A549 (cell line): ENCODE results near the gene TGFBR1. TPM values are rescaled to one million over a fixed set of nuclear protein-coding genes. Genes with fewer than 3 reads are reported as not detected.

Experiments used
- ATAC-seq, 2 experiments: fragments of 200-7000 bp in 1 of 2; fragments of >200 bp in 1 of 2; cut with Nextera tagmentation in 1 of 2; cut with Tn5 transposase in 1 of 2; 3 replicates each; pipeline versions ENCODE4 v1.8.0 to v1.9.1; 2018 to 2020; ENCODE audit warnings: mild to moderate bottlenecking in 1 of 2, moderate library complexity in 1 of 2
- CTCF ChIA-PET: fragments of 300-600 bp; sonication (Branson Sonifier 250); formaldehyde crosslinking; extraction: SDS; loops from one replicate; lab custom pipeline; 2021; ENCODE audit warnings: antibody characterized with exemption, inconsistent platforms; lab: Yijun Ruan, JAX
- POLR2A ChIA-PET: fragments of 350-600 bp; formaldehyde crosslinking; extraction: SDS; loops from one replicate; lab custom pipeline; 2021; ENCODE audit warnings: antibody characterized with exemption, inconsistent platforms; lab: Yijun Ruan, JAX
- DNase-seq, 2 experiments: peaks; one replicate each; pipeline versions ENCODE4 v3.0.0 to v3.0.0-alpha.2; 2011 to 2016; ENCODE audit warnings: low read depth in 1 of 2, low spot score in 1 of 2
- FAIRE-seq: peaks from 2 replicates; lab custom pipeline; 2011; peaks lifted over from hg19 to GRCh38; lab: Jason Lieb, UNC
- H3K27ac ChIP-seq, 2 experiments: fragments of >200 bp; sonication (Bioruptor Twin); formaldehyde crosslinking; 3 replicates each; pipeline ENCODE4 v1.5.1; 2016 to 2017
- H3K4me1 ChIP-seq: fragments of >200 bp; sonication (Bioruptor Twin); formaldehyde crosslinking; 3 replicates; pipeline ENCODE4 v1.6.1; 2016
- H3K4me2 ChIP-seq: fragments of >200 bp; sonication (Bioruptor Twin); formaldehyde crosslinking; 3 replicates; pipeline ENCODE4 v1.6.1; 2016
- H3K4me3 ChIP-seq: fragments of >200 bp; sonication (Bioruptor Twin); formaldehyde crosslinking; 3 replicates; pipeline ENCODE4 v1.5.1; 2016
- H3K9me3 ChIP-seq: fragments of >200 bp; sonication (Bioruptor Twin); formaldehyde crosslinking; 3 replicates; pipeline ENCODE4 v1.6.1; 2016
- BHLHE40 ChIP-seq: IDR thresholded peaks from 2 replicates; pipeline ENCODE4 v1.6.1; 2012; ENCODE audit warnings: low read depth, low read length, inconsistent platforms
- CHD2 ChIP-seq: fragments of 150-350 bp; IDR thresholded peaks from 2 replicates; pipeline ENCODE4 v1.6.1; 2014; ENCODE audit warnings: low read length; ENCODE audit not compliant: partially characterized antibody
- CHD4 ChIP-seq: fragments of 200-600 bp; sonication (generic); IDR thresholded peaks from 2 replicates; pipeline ENCODE4 v1.6.1; 2016; ENCODE audit warnings: antibody characterized with exemption, mild to moderate bottlenecking, borderline replicate concordance
- E2F6 ChIP-seq: IDR thresholded peaks from 2 replicates; pipeline ENCODE4 v1.6.1; 2012; ENCODE audit warnings: low read depth, borderline replicate concordance
- FOXS1 ChIP-seq: fragments of 250-450 bp; sonication (Bioruptor Pico); IDR thresholded peaks from 2 replicates; pipeline ENCODE4 v1.5.0; 2020; ENCODE audit warnings: mild to moderate bottlenecking, moderate library complexity
- HEYL ChIP-seq: fragments of 250-450 bp; sonication (Bioruptor Pico); IDR thresholded peaks from 2 replicates; pipeline ENCODE4 v1.8.0; 2021; ENCODE audit warnings: mild to moderate bottlenecking, moderate library complexity
- HOXB13 ChIP-seq: fragments of 250-450 bp; sonication (Bioruptor Pico); IDR thresholded peaks from 2 replicates; pipeline ENCODE4 v1.5.0; 2020; ENCODE audit warnings: low read depth, mild to moderate bottlenecking, moderate library complexity
- HOXB5 ChIP-seq: fragments of 250-450 bp; sonication (Bioruptor Pico); IDR thresholded peaks from 2 replicates; pipeline ENCODE4 v1.5.0; 2020; ENCODE audit warnings: mild to moderate bottlenecking, moderate library complexity
- JUN ChIP-seq, 2 experiments: fragments of >200 bp; sonication (Bioruptor Twin); formaldehyde crosslinking; IDR thresholded peaks; 2 replicates in 1 of 2; 3 replicates in 1 of 2; pipeline ENCODE4 v1.6.1; 2016 to 2017
- KDM1A ChIP-seq: fragments of 200-600 bp; sonication (generic); IDR thresholded peaks from 2 replicates; pipeline ENCODE4 v1.6.1; 2016; ENCODE audit warnings: low read depth, mild to moderate bottlenecking
- MAFK ChIP-seq: fragments of 450-650 bp; IDR thresholded peaks from 2 replicates; pipeline ENCODE4 v1.6.1; 2014; ENCODE audit not compliant: partially characterized antibody
- MYC ChIP-seq: IDR thresholded peaks from 2 replicates; pipeline ENCODE4 v1.6.1; 2012; ENCODE audit warnings: mild to moderate bottlenecking, inconsistent platforms, low read length, improper control_type of control experiment, borderline replicate concordance
- NFE2L2 ChIP-seq: fragments of 150-350 bp; conservative IDR thresholded peaks from 2 replicates; pipeline ENCODE4 v1.6.1; 2014; ENCODE audit warnings: low read length
- POLR2A ChIP-seq: IDR thresholded peaks from 2 replicates; pipeline ENCODE4 v1.6.1; 2012; ENCODE audit warnings: mild to moderate bottlenecking, low read length
- POLR2AphosphoS2 ChIP-seq: conservative IDR thresholded peaks from 2 replicates; pipeline ENCODE4 v1.6.1; 2012; ENCODE audit warnings: low read length, improper control_type of control experiment, inconsistent platforms
- TP53 ChIP-seq: fragments of 250-450 bp; sonication (Bioruptor Pico); IDR thresholded peaks from 2 replicates; pipeline ENCODE4 v1.5.0; 2021; ENCODE audit warnings: mild to moderate bottlenecking, moderate library complexity
- ZC3H11A ChIP-seq: fragments of 450-650 bp; IDR thresholded peaks from 2 replicates; pipeline ENCODE4 v1.6.1; 2014; ENCODE audit warnings: antibody characterized with exemption, mild to moderate bottlenecking
- ZSCAN20 ChIP-seq: fragments of 250-450 bp; sonication (Bioruptor Pico); IDR thresholded peaks from 2 replicates; pipeline ENCODE4 v1.8.0; 2022; ENCODE audit warnings: mild to moderate bottlenecking, moderate library complexity
- WGBS: methylation state at CpG from one replicate; pipeline ENCODE4 v1.1.6; 2017; ENCODE audit errors: missing lambda C conversion rate; 5-methylcytosine and 5-hydroxymethylcytosine counted together
- polyA plus RNA-seq, 4 experiments: library from polyadenylated mRNA; depleted of rRNA in 3 of 4; stranded (reverse); fragments of >200 nt; fragmentation: RNase III in 1 of 4; extraction: RNeasy Plus Mini Kit Qiagen cat#74134 plus additional on column Dnase treatment in 1 of 4; gene quantifications; 2 replicates in 3 of 4; 3 replicates in 1 of 4; pipeline ENCODE4 v1.2.3, GENCODE V29; 2011 to 2017
- TF ChIP-seq, protein P1 (sequence below): fragments of >200 bp; sonication (Bioruptor Twin); formaldehyde crosslinking; IDR thresholded peaks from 3 replicates; pipeline ENCODE4 v1.6.1; 2016
- TF ChIP-seq, protein P2 (sequence below): fragments of 250-450 bp; sonication (Bioruptor Pico); IDR thresholded peaks from 2 replicates; pipeline ENCODE4 v1.5.0; 2021; ENCODE audit warnings: mild to moderate bottlenecking, moderate library complexity, borderline replicate concordance

TGFBR1 gene
- polyA plus RNA-seq, 2 of the 4 experiments (the other 2 are of a cell fraction) = 25.8 to 45.5 TPM

- 0 out of 3 replicates have a peak, but pooled peaks cover 3% of the 10 kb centered on the region for H3K9me3 ChIP-seq
- peak overlapping the region; percentile 96 for H3K4me2 ChIP-seq
- peaks cover 32% of the 10 kb centered on the region for H3K4me1 ChIP-seq
- DNase-seq (peak in 1 of 2 experiments; percentile 14), FAIRE-seq (no peak), ATAC-seq (peak in 1 of 2 experiments; percentile 28; a peak in 3 of 6 replicates)
- peak overlapping the region; percentile 91 to 94 for H3K27ac ChIP-seq
- no peak for TF ChIP-seq FOXS1 (CRISPR knock-in tag)
- TF ChIP-seq ZC3H11A = no peak
- TF ChIP-seq, protein P1, sequence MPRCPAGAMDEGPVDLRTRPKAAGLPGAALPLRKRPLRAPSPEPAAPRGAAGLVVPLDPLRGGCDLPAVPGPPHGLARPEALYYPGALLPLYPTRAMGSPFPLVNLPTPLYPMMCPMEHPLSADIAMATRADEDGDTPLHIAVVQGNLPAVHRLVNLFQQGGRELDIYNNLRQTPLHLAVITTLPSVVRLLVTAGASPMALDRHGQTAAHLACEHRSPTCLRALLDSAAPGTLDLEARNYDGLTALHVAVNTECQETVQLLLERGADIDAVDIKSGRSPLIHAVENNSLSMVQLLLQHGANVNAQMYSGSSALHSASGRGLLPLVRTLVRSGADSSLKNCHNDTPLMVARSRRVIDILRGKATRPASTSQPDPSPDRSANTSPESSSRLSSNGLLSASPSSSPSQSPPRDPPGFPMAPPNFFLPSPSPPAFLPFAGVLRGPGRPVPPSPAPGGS = 0 out of 3 replicates have a peak, but pooled peaks have one; percentile 26
- peak overlapping the region; percentile 83 for H3K4me3 ChIP-seq
- 69% methylated on average over 14 of the region's 14 CpGs for WGBS
- POLR2A ChIA-PET = interaction anchor here (0.6 to 1.9 kb wide), 5 partner anchors 29 to 256 kb away, joined by 3 to 9 read pairs (median 4); no protein-coding TSS in a partner anchor
- CTCF ChIA-PET = interaction anchor here (0.9 to 3.8 kb wide), 13 partner anchors 10 to 256 kb away, joined by 3 to 16 read pairs (median 4); no protein-coding TSS in a partner anchor
These were observed 933 bp upstream of the TGFBR1 start for GRCh38 chr9:99103901-99104458.

GRCh38 chr9:99105152-99106043 lies 485 bp downstream of the TGFBR1 start:
- CTCF ChIA-PET = interaction anchor here (1.1 to 3.8 kb wide), 11 partner anchors 13 to 257 kb away, joined by 3 to 16 read pairs (median 6); no protein-coding TSS in a partner anchor
- WGBS = under 1% methylated on average over 37 of the region's 118 CpGs
- peak overlapping the region; percentile 86 to 94 for H3K27ac ChIP-seq
- DNase-seq = peak; percentile 63 to 69
- peak overlapping the region; percentile 83 for H3K4me3 ChIP-seq
- TF ChIP-seq JUN (IDR thresholded peaks at IDR 0.05) (peak in 1 of 2 experiments; percentile 50; a peak in 3 of 5 replicates), KDM1A (no peak), POLR2A (peak; percentile 63; the same call in 1 of the 2 replicates), TP53 (CRISPR knock-in tag) (0 out of 2 replicates have a peak, but pooled peaks have one; percentile 44), BHLHE40 (no peak)
- TF ChIP-seq, all 56 proteins: peak for 3
- Histone ChIP-seq H3K4me2 (peak overlapping the region; percentile 73), H3K4me1 (peaks cover 32% of the 10 kb centered on the region), H3K9me3 (0 out of 3 replicates have a peak, but pooled peaks cover 3% of the 10 kb centered on the region)
- FAIRE-seq (no peak), ATAC-seq (peak; percentile 76 to 77)
- POLR2A ChIA-PET = interaction anchor here (0.5 to 1.9 kb wide), 9 partner anchors 13 to 1306 kb away, joined by 3 to 9 read pairs (median 3); no protein-coding TSS in a partner anchor

- DNase-seq (no peak), ATAC-seq (no peak), FAIRE-seq (no peak)
- ChIA-PET POLR2A (interaction anchor here (0.5 kb wide), 1 partner anchor 55 kb away, joined by 3 read pairs; no protein-coding TSS in a partner anchor), CTCF (interaction anchor here (1.6 to 3.8 kb wide), 6 partner anchors 35 to 258 kb away, joined by 3 to 16 read pairs (median 7); no protein-coding TSS in a partner anchor)
- H3K4me2 ChIP-seq = peak overlapping the region; percentile 73
- WGBS = 5% methylated on average over 9 of the region's 9 CpGs
- peak overlapping the region; percentile 83 for H3K4me3 ChIP-seq
- H3K27ac ChIP-seq = peak overlapping the region; percentile 86 to 94
- 0 out of 3 replicates have a peak, but pooled peaks cover 3% of the 10 kb centered on the region for H3K9me3 ChIP-seq
- peaks cover 32% of the 10 kb centered on the region for H3K4me1 ChIP-seq
- TF ChIP-seq MYC (no peak), E2F6 (no peak), ZSCAN20 (CRISPR knock-in tag) (no peak), NFE2L2 (no peak), CHD4 (no peak), MAFK (no peak), HEYL (no peak), FOXS1 (CRISPR knock-in tag) (no peak), CHD2 (no peak), POLR2AphosphoS2 (no peak), HOXB5 (CRISPR knock-in tag) (no peak), HOXB13 (CRISPR knock-in tag) (no peak)
- TF ChIP-seq, protein P2, sequence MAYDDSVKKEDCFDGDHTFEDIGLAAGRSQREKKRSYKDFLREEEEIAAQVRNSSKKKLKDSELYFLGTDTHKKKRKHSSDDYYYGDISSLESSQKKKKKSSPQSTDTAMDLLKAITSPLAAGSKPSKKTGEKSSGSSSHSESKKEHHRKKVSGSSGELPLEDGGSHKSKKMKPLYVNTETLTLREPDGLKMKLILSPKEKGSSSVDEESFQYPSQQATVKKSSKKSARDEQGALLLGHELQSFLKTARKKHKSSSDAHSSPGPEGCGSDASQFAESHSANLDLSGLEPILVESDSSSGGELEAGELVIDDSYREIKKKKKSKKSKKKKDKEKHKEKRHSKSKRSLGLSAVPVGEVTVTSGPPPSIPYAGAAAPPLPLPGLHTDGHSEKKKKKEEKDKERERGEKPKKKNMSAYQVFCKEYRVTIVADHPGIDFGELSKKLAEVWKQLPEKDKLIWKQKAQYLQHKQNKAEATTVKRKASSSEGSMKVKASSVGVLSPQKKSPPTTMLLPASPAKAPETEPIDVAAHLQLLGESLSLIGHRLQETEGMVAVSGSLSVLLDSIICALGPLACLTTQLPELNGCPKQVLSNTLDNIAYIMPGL = no peak
- TF ChIP-seq, protein P1 = no peak
These were observed 1.1 kb downstream of the TGFBR1 start for GRCh38 chr9:99106044-99106375.
